Suppressor macrophage treated with lipopolysaccharide for 4 hours (primary cell): ENCODE measurements around the gene ZFAND6.

Experiments
- DNase-seq: peaks from one replicate; pipeline ENCODE4 v3.0.0-alpha.2; 2020

ZFAND6 gene

DNA sequence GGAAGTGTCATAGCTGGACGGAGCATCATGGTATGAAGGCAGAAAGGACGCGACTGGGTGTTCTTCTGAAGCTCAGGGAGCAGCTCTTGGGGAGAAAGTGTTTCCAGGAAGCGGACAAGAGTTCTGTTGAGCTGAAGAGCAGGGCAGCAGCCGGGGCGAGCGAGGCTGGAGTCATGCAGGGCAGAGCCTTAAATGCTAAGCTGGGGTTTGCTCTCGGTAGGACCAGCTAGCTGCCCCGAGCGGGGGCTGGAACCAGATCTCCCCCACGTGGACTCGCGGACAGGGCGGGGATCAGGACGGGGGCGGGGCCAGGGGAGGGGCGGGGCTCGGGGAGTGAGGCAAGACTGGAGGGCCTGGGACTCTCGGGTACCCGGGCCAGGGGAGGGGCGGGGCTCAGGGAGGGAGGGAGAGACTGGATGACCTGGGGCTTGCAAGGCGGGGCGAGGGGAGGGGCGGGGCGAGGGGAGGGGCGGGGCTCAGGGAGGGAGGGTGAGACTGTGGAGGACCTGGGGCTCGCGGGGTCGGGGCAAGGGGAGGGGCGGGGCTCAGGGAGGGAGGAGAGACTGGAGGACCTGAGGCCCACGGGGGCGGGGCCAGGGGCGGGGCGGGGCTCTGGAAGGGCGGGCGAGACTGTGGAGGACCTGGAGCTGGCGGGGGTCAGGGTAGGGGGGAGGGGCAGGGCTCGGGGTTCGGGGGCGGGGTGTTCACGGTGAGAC lies 92.9 kb downstream of the ZFAND6 start:
- DNase-seq, result peak; percentile 88

DNA sequence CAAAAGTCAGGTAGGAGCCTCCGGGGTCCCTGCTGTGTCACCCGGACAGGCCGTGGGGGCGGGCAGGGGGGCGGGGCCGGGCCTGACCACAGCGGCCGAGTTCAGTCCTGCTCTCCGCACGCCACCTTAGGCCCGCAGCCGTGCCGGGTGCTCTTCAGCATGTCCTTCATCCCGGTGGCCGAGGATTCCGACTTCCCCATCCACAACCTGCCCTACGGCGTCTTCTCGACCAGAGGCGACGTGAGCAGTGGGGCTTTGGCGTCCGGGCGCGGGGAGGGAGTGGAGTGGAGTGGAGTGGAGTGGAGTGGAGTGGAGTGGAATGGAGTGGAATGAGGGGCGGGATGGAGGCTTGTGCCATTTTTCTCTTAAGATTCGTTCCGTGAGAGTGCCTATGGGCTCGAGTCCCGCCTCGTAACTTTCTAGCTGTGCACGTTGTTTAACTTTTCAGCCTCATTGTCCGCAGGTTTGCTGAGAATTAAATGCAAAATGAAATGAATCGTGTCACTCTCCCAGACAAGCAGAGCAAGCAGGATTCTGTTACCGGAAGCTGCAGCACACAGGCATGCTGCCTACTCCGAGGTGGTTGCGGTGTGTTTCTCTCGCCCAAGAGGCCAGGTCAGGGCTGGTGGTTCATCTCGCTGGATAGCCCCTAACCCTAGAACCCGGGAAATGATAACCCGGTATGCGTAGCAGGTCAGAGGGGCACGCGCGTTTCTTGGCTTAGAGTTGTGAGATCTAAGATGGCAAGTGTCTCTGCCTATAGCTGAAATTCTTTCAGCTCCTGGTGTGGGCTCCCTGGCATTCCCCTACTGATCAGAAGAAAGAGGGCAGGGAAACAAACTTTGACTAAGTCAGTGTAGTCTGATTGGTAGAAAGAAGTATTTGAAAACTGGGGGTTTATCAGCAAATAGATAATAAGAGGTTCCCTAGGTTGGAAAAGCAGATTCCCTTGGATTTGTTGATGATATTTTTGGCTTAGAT lies 93.7 kb downstream of the ZFAND6 start, which contains the start of gene FAH:
FAH (plus strand) TSS at position 104 of the 981 bp plus-strand sequence; CDS start at position 160, 56 bp downstream.
- DNase-seq, result no peak

DNA sequence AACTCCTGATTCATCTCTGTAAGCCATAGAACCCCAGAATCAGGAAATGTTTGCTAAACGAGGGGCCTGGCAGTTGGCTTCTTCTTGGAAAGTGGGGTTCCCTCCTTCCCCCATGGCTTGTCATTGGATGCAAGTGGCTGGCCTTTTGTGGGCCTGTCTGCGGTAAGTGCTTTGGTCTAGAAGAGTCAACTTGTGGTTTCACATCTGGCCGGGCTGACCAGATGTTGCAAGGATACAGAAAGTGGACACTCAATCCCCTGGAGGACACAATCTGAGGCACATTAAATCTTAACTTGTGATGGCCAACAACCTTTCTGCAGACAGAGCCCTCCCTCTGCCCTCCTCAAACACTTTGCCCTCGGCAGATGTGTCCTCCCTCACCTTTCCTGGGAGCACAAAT lies 94.4 kb downstream of the ZFAND6 start:
- DNase-seq, result peak; percentile 50

DNA sequence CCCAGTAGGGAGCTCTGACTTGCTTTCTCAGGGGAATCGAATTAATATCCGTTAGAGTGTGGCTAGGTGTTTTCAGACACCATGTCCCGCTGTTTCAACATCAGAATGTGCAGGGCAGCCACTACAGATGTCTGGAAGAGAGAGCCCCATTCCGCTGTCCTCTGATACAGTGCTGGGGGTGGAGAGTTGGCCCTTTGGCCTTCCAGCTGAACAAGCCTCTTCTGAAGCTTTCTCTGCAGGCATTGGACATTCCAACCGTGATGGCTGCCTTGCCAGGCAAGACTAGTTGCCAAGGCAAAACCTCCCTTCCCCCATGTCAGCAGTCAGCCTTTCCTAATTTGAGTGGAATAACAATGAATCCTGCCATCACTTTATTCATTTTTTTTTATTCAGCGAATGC lies 94.9 kb downstream of the ZFAND6 start:
- no peak for DNase-seq

DNA sequence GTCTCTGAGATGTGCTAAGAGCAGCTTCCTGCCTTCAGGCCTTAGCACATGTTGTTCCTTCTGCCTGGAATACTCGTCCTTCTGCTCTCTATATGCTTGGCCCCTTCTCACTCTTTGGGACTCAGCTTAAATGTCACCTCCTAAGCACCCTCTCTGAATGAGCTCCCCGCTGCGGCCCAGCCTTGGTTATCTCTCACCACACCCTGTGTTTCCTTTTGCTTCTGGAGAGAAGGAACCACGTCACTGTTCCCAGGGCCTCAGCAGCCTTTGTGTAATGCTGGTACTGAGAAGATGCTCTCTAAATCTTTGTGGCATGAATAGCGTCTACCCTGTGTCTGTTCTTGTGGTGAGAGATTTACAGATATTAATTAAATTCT lies 95.5 kb downstream of the ZFAND6 start:
- DNase-seq, result peak; percentile 36

DNA sequence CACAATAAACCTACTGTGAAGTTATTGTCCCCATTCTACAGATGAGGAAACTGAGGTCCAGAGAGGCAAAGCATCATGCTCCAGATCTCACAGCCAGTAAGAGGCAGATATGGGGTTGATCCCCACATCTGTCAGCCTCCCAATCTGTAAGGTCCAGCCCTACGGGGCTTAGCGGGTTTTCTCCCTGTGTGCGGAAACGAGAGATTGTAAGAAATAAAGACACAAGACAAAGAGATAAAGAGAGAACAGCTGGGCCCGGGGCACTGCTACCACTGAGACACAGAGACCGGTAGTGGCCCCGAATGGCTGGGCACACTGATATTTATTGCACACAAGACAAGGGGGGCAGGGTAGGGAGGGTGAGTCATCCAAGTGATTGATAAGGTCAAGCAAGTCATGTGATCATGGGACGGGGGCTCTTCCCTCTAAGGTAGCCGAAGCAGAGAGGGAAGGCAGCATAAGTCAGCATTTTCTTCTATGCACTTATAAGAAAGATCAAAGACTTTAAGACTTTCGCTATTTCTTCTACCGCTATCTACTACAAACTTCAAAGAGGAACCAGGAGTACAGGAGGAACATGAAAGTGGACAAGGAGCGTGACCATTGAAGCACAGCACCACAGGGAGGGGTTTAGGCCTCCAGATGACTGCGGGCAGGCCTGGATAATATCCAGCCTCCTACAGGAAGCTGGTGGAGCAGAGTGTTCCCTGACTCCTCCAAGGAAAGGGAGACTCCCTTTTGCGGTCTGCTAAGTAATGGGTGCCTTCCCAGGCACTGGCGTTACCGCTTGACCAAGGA lies 96.1 kb downstream of the ZFAND6 start:
- DNase-seq, result peak; percentile 45

DNA sequence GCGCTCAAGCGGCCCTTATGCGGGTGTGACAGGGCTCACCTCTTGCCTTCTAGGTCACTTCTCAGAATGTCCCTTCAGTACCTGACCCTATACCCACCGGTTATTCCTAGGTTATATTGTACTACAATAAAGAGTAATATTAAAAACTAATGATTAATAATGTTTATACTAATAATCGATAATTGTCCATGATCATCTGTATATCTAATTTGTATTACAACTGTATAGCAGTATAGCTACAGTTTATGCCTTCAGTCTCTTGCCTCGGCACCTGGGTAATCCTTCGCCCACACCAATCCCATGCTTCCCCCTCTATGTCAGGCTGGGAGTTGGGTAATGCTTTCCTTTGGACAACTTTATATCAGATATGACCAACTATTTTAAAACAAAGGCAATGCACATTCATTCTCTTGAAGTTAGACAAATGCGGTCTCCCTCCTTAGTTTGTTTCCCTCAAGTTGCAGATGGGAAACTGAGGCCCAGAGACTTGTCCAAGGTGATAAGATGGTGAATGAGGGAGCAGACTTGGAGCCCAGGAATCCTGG lies 96.8 kb downstream of the ZFAND6 start:
- no peak for DNase-seq

DNA sequence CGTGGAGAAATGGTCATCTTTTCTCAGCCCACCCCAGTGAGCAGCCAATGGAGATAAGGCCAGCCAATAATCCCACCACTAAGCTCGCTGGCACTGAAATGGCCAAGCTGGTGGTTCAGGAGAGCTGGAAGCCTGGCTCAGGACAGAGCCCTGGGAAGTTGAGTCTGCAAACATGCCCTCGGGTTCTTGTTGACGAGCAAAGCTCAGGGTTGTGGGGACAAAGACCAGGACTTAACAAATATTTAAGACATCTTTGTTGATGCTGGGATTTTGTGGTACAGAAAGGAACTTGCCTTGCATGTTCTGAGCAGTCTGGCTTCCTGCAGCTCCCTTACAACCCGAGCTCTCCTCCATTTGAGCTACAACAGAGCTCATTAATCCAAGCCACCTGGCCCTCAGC lies 97.7 kb downstream of the ZFAND6 start:
- DNase-seq, result no peak

DNA sequence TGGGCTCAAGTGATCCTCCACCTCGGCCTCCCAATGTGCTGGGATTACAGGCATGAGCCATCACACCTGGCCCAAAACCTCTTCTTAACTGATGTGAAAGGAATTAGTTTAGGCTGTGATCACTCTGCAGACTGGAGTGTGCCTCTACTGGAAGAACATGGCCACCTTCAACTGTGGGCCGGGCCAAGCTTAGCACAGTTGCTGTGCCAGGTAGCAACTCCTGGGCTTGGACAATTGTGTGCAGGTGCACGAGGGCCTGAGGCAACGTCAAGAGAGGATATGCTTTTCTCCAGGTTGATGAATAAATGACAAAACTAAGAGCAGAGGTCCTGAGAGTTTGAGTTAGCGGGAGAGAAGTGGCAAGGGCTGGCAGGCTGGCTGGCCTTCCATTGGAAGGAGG lies 99.8 kb downstream of the ZFAND6 start:
- DNase-seq, result no peak

DNA sequence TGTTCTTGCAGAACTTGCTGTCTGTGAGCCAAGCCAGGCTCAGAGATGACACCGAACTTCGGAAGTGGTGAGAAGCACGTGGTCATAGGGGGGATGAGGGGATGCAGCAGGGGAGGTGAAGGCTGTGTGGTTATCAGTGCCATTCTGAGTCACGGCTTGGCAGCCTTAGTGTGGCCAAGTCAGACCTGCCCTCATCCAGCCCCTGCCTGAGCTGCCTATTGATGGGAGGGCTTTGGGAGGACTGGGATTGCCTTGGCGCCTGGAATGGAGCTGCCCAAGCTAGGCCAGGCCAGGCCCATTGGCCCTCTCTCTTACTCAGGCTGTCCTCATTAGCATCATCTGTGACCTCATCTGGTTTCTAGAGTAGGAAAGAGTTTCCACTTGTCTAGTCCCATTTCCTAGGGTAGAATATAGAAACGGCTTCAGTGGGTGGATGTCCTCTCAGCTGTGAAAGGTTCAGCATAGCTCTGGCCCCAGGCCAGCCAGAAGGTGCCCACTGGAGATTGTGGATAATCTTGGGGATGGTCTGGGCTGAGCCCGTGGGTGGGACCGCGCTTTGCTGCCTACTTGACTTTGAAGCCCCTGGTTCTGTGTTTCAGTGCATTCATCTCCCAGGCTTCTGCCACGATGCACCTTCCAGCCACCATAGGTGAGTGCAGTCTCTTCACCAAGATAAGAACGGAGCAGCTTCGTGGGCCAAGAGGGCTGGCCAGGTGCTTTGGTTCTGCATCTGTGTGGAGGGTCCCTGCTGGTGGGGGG lies 100.5 kb downstream of the ZFAND6 start:
- DNase-seq, result no peak

DNA sequence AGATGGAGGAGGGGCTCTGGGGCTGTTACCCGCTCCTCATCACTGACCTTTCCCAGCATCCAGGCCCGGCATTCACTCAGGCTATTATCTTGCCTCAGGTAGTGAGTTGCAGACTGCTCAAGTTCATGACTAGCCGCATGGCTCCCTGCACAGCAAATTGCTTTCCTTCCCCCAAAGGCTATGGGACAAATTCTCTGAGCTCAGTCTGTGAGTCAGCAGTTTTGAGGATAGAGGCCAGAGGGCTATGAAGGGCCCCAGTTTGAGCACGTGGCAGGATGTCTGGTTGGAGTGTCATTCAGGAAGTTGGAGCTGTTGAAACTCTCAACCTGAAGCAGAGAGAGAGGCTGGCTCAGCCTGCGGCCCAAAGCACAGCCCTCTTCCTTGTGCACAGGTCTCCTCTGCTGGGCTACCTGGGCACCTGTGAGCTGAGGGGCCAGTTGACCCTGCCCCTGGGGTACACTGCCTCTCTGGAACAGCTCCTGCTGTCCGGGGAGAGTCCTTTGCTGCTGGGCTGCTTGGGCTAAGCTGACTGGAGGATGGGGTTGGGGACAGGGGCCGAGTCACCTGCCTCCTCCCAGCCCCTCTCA lies 101.2 kb downstream of the ZFAND6 start:
- DNase-seq, result peak; percentile 90

DNA sequence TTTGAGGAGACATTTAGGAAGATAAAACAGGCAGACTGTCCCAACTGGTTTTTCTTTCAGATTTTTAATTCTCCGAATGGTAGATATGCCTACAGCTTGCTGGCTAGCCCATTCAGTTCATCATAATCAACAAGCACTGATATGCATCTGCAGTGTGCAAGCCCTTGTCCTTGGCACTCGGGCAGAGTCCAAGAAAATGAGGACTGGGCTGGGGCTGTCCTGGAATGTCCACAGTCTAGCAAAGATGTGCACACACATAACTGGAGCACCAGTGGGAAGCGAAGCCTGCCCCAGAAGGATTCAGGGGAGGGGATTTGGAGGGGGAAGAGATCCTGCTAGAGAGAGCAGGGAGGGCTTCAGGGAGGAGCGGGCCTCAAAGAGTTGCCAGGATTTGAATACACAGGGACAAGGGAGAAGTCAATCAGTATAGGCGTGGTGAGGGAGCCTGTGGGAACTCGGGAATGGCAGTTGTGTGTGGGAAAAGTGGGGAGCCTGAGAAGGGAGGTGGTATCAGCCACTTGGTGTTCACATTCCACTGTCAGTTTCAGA lies 102.1 kb downstream of the ZFAND6 start:
- no peak for DNase-seq

DNA sequence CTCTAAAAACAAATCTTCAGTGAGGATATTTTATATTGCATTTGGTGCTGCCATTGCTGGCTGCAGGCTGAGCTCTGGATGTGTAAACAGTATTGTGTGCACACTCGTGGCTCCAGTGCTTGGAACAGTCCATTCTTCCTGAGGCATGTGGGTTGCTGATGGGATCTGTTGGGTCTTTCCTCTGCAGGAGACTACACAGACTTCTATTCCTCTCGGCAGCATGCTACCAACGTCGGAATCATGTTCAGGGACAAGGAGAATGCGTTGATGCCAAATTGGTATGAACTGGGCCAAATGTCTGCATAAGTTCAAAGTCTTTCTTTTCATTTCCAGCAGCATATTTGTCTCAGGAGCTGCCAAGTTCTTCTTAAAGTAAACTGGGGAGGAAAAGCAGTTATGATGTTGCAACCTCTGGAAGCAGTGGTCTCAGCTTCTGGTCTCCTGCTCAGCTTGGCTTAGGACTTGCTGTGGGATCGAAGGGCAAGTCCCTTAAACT lies 102.6 kb downstream of the ZFAND6 start:
- no peak for DNase-seq

DNA sequence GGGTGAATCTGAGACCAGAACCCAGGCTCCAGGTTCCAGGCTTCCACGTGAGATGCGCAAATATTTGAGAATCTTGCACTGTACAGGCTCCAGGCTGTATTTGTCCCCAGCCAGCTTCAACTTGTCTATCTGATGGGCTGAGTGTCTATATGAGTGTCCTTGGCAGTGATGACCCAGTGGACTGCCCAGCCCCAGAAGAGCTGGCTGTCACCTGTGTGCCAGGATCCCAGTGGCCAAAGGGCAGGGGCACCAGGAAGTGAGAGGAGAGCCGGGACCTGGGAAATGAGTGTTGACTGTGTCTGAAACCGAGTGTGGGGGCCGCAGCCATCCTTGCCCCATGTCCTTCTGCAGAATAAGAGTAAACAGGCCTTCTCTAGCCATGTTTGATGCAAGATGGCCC lies 103.7 kb downstream of the ZFAND6 start:
- no peak for DNase-seq

DNA sequence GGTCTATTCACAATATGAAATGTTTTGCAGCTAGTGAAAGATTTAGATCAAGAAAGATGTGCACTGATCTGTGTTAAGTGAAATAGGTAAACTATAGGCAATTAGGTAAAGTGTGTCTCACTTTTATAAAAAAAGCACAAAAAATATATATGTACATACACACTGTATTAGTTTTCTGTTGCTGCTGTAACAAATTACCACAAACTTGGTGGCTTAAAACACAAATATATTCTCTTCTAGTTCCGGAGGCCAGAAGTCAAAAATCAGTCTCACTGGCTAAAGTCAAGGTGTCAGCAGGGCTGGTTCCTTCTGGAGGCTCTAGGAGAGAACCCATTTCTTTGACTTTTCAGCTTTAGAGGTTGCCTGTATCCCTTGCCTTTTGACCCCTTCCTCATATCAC lies 104.4 kb downstream of the ZFAND6 start:
- DNase-seq, result no peak

DNA sequence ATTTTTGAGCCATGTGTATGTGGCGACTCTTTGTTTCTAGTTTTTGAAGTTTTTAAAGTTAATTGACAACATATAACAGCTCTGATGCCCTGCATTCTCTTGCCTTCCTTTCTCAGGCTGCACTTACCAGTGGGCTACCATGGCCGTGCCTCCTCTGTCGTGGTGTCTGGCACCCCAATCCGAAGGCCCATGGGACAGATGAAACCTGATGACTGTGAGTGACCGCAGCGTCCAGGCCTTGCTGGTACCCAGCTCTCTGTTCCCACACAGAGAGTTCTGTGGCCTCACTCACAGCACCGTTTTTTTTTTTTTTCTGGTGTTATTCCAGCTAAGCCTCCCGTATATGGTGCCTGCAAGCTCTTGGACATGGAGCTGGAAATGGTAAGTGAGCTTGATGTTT lies 108.5 kb downstream of the ZFAND6 start:
- DNase-seq, result no peak

DNA sequence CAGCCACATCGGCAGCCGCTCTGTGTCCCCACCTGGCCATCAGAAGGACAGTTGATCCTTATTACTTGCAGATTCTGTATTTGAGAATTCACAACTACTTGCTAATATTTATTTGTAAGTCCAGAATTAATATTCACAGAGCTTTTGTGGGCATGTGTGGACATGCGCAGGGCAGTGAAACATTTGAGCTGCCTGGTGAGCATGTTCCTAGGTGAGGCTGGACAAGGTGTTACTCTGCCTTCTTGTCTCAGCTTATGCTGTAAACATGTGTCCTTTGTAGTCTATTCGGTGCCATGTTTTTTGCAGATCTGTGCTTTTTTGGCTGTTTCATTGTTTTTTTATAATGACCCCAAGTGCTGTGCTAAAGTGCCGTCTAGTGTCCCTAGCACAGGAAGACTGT lies 108.9 kb downstream of the ZFAND6 start:
- no peak for DNase-seq

DNA sequence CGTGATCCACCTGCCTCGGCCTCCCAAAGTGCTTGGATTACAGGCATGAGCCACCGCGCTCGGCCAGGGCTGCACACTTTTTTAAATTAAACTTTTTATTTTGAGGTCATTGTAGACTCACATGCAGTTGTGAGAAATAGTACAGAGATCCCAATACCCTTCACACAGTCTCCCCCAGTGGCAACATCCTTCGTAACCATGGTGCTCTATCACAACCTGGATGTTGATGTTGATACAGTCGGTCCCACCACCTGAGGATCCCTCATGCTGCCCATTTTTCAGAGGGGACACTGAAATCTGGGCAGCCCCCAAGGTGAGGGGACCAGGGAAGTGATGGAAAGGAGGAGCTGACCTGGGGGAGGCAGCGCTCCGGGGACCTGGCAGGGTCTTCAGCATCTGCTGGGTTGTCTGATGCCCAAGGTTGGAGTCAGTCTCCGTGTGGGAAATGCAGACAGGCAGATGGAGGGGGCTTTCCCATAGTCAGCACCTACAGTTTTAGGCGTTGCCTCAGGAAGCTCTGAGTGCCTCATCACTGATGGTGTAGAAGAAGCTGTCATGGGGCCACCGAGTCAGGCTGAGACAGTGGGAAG lies 110.4 kb downstream of the ZFAND6 start:
- DNase-seq, result no peak

DNA sequence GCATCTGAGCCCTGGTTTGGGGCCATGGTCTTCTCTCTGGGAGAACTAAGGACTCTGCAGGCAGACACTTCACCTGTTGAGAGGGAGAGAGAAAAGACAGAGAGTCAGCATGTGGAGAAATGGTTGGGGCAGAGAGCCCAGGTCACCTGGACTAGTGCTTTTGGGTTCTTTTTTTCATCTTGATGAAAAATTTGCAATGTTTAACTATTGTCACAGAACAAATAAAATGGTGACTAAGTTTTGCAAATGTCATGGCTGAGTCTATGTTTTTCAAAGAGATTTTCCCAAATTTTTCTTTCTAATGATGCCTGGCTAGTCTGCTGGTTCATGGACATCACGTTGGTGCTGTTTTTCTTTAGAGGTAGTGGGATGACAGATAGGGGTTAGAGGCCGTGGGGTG lies 111.1 kb downstream of the ZFAND6 start:
- DNase-seq, result no peak

DNA sequence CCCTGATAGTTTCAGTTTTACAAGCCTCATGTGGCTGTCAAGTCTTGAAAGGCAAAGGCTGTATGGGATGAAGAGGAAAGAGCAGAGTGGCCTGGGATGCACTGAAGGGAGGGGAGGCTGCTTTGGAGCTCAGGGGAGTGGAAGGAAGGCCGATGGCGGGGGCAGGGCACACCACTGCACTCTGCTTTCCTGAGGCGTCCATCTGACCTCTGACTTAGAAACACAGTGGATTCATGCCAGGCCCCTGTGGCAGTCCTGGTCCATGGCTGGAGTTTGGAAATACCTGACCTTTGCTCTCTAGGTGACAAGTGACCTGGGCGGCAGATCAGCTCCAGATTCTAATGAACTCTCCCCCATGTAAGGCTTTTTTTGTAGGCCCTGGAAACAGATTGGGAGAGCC lies 112.3 kb downstream of the ZFAND6 start:
- DNase-seq, result no peak

DNA sequence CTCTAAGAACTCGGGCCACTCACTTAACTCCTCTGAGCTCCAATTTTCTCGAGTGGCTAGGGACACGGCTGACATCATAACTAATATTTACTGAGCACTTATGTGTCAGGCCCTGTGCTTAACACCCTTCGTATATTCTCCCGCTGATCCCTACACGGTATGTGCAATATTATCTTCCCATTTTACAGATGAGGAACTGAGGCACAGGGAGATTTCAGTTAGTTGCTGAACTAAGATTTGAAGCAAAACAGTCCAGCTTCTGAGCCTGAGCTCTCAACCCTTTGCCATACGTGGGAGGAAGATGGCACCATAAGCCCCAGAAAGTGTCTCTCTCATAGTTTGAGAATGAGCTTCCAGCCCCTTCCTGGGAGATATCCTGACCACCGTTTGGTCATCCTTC lies 112.9 kb downstream of the ZFAND6 start:
- DNase-seq, result no peak
